Measurements from ENCODE around the gene MESD.

MESD gene

GRCh38 chr15:81014446-81015093 is 25.0 kb upstream of the MESD start:
- no peak for DNase-seq

DNA sequence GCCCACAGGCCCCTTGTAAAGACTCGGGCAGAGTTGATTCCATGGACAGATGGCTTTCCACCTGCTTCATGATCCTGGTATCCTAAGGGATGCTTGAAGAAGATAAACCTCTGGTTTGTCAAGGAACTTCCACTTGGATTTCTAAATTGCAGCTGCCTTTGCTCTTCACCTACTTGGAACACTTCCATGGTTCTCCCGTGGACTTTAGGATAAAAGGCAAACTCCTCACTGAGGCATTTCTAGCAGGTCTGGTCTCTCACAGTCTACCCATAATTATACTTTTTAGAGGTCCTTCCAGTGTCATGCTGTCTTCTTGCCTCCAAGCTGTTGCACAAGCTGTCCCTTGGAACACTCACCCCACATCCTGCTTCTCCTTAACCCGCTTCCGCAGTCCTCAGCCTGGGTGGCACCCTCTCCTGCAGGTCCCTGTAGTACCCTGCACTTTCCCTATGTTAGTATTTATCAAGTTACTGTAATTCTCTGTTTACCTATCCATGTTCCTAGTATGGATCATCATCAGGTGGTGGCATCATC is 23.8 kb upstream of the MESD start:
- no peak for DNase-seq

GRCh38 chr15:81012588-81012987 is 23.0 kb upstream of the MESD start:
- DNase-seq, result no peak

GRCh38 chr15:81011593-81011992 is 22.0 kb upstream of the MESD start:
- DNase-seq, result no peak

- DNase-seq, result no peak
Measured at GRCh38 chr15:81010086-81010485, 20.5 kb upstream of the MESD start.

DNA sequence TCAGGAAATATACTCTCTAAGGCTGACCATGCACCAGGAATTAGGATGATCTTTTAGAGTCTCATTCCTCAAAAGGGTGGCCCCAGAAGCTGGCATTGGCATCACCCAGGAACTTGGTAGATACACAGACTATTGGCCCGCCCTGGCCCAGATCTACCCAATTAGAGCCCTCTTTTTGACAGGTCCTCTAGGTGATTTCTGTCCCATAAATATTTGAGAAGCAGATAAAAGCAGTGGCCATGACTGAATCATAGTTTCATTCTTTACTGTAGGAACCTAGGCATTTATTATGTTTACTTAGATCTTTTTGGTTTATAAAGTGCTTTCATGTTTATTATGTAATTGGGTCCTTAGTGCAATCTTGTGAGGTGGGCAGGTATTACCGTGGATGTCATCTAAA is 18.7 kb upstream of the MESD start:
- no peak for DNase-seq

- no peak for DNase-seq
Measured at GRCh38 chr15:81007428-81008064, 17.9 kb upstream of the MESD start.

- DNase-seq, result no peak
Measured at GRCh38 chr15:81006124-81006523, 16.5 kb upstream of the MESD start.

- DNase-seq, result no peak
Measured at GRCh38 chr15:81003097-81003350, 13.4 kb upstream of the MESD start.

GRCh38 chr15:81002331-81003096 is 12.9 kb upstream of the MESD start:
- no peak for DNase-seq

DNA sequence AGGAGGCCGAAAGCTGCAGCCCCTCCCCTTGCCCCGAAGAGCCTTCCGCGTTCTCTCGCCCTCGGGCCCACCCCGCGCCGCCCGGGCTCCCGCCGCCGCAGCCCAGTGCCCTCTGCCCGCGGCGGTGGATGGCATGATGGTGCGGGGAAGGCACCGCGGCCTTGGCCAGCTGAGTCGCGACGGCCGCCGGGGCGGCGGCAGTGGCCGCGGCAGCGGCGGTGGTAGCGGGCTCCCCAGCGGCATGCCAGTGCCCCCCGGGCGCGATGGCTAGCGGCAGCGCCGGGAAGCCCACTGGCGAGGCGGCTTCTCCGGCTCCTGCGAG is 12.4 kb upstream of the MESD start:
- no peak for DNase-seq

DNA sequence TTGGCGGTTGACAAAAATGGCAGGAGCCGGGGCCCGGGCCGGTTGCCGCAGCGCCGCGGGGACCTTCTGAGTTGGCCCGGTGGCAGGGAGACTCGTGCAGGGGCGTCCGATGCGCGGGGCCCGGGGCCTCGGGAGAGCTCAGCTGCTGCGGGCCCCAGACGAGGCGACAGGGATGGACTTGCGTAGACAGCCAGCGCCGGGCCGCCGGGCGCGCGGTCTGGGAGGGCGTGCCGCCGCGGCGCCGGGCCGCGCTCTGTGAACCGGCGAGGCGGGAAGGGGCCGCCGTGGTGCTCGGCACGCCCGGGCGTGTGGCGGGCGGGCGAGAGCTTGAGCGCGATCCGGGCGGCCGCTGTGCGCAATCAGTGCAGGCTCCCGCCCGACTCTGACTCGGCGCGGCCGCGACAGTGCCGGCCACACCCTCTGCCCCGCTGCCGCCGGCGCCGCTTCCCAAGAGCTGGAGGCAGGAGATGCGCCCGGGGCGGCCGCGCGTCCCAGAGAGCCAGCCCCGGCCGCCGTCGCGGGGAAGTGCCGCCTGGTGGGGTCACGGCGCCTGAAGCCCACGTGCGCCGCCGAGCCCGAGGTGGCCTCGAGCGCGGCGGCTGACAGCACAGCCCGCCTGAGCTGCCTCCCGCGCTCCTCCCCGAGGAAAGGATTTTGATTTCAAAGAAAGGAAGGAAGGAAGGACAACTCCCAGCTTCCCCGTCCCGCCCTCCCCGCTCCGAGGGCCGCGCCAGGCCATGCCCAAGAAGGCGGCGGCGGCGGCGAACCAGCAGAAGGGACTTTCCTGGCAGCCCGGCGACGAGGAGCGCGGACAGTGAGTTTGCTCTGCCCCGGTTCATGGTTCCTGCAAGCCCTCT is 11.8 kb upstream of the MESD start:
- peak; percentile 63 for DNase-seq

DNA sequence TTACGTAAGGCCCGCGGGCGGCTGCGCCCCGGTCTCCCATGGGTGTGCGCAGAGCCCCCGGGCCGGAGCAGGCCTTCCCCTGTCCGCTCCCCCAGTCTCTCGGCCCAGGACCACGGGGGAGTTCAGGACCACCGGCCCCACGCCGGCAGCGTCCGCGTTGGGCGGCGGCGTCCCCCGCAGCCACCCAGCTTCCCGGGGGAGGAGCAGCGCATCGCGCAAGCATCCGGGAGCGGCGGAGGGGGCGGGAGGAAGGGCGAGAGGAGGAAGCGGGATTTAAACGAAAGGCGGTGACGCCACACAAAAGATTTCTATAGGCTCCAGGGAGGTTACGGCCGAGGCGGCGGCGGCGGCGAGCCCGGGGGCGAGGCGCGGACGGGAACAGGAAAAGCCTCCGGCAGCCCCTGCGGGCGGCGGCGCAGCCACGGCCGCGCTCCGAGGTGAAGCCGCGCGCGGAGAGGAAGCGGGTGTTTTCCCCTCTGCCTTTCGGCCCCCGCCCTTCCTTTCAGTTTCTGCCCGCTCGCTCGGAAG is 11.1 kb upstream of the MESD start, which contains the start of gene TLNRD1:
TLNRD1 (plus strand) TSS at position 300 of the 528 bp plus-strand sequence. CDS start 1,349 bp downstream, outside the sequence.
- peak; percentile 88 for DNase-seq

DNA sequence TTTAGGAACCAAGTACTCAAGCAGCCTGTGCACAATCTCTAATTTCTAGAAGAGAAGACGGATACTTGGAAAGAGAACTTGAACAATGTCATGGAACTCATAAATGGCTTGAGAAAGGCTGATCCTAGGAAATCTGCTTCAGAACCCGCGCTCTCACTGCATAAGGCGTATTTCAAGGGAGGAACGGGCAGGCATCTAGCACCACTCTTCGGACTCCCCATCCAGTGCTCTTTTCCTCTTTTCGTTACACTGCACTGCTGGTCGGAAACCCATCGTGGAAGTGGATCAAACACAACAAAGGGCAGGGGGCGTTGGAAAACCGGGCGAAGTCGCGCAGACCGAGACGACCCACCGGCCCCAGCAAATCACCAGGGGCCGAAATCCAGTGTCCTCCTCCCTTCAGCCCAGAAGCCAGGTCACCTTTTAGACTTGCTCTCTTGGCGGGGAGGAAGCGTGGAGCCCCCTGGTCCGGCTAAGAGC is 10.6 kb upstream of the MESD start:
- DNase-seq, result no peak

- peak; percentile 75 for DNase-seq
Measured at GRCh38 chr15:80999623-81000036, 10.0 kb upstream of the MESD start.

DNA sequence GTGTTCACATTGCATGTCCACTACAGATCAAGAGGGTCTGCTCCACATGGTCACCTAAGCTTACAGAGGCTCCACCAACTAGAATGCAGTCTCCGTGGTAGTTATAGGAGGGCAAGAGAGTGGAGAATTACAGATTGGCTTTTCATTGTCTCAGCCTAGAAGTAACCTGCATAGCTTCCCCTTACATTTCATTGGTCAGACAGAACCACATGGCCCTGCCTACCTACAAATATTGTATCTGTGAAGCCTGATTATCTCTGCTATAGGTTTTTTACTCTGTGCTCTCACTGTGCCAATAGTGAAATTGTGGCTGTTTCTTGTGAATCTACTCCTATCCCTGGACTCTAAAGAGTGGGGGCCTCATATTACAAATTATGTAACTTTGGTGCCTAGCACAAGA is 8.6 kb upstream of the MESD start:
- no peak for DNase-seq

DNA sequence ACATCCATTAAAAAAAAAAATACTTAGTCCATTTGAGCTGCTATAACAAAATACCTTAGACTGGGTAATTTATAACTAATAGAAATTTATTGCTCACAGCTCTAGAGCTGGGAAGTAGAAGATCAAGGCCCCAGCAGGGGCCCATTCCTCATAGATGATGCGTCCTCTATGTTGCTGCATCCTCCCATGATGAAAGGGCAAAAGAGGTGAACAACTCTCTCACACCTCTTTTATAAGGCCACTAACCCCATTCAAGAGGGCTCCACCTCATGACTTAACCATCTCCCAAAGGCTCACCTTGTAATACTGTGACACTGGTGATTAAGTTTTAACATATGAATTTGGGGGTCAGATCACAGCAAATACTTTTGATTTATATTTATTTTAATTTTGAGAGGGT is 8.1 kb upstream of the MESD start:
- no peak for DNase-seq

DNA sequence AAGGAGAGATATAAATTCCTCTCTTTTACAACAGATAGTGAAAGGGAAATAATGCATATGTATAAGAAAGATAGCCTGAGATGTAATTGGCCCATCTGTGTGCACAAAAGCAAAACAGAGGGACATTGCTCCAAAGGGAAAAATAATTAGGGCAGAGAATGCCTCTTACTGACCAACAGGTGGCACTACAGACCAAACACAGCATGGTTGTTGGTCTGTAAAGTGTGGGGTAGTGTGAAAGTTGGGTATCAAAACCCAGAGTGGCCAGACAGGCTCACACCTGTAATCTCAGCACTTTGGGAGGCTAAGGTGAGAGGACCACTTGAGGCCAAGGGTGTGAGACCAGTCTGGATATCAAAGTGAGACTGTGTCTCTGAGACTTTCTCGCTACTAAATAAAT is 6.6 kb upstream of the MESD start:
- no peak for DNase-seq

DNA sequence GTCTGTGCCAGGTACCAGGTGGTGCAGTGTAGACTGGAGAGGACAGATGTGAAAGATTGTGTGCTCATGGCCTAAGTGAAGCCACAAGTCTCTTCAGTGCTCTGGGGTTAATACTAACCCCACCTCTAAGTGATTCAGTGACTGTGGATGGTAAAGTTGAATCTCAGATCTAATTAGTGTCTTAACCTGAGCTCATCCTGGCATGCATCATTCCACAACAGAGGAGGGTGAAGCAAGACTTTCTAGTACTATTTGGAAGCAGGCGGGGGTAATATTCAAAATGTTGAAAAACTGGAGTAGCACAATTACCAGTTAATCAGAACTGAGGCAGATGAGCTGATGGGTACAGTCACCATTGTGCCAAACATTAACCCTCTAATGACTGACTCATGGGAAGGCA is 2.8 kb upstream of the MESD start:
- no peak for DNase-seq

GRCh38 chr15:80992006-80992405 is 2.4 kb upstream of the MESD start:
- no peak for DNase-seq

DNA sequence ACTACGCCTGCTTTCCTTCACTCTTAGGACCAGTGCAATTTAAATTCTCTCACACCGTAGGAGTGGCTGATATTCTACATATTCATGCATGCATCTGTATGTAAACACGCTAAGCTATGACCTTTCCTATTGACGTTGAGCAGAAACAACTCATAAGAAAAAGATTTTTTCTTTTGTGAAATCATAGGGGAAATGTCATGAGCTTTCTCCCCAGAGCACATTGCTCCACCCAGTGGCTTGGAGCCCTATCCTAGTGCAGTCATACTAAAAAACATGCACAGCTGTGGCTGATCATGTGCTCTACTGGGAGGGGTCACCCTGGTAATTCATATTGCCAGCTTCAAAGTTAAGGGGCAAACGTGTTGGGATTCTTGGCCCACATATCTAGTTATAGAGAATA is 1.8 kb upstream of the MESD start:
- DNase-seq, result no peak

GRCh38 chr15:80990955-80991354 is 1.3 kb upstream of the MESD start:
- DNase-seq, result no peak

- no peak for DNase-seq
Measured at GRCh38 chr15:80989081-80989517, 520 bp downstream of the MESD start.

All from stimulated activated CD8-positive, alpha-beta memory T cell treated with anti-CD3 and anti-CD28 coated beads, Interleukin-4, amount 100 ng/mL, for 48 hours (primary cell).